Kidney tubule cell (primary cell): ENCODE measurements around the gene FOXI3.

Source experiments
- DNase-seq: peaks from one replicate; pipeline ENCODE4 v3.0.0-alpha.2; 2018; ENCODE audit warnings: low spot score

The FOXI3 gene

DNA sequence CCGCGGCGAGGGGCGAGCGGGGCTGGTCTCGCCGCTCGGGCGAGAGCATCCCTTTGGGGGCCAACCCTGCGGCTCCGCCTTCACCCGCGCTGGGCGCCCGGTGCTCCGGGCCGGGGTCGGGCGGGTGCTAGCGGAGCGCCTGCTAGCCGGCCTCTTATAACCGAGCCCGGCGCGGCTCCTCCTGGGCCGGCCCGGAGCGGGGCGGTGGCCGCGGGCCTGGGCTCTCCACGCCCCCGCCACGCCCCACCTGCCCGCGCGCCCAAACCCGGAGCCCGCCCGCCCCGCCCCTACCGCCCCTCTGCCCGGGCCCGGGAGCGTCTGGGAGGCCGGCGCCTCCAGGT, at the start of gene FOXI3:
FOXI3 (minus strand) TSS at position 129 of the 341 bp plus-strand sequence. CDS start 158 bp downstream, outside the sequence.
- DNase-seq: no peak

- DNase-seq: peak; percentile 22
These were observed 48.2 kb upstream of the FOXI3 start for GRCh38 chr2:88500691-88501090.

GRCh38 chr2:88499204-88499603, 46.7 kb upstream of the FOXI3 start:
- DNase-seq: no peak

DNA sequence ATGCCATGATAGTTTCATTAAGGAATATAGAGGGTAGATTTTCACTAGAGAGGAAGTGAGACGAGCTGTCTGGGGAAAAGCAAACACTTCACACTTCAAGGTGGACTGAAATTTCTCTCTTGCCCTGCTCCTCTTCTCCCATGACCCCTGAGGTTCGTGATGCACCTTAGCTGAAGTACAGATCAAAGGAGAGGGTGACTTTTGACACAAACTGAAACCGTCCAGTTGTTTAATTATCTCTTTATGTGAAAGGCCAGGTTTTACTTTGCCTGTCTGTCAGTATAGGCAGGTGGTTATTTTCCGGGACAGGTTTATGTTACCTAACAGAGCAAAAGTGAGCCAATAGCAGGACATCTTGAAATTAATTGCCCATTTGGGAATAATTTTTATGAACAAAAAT, 41.0 kb upstream of the FOXI3 start:
- no peak for DNase-seq

- DNase-seq: no peak
These were observed 39.5 kb upstream of the FOXI3 start for GRCh38 chr2:88492002-88492401.

DNA sequence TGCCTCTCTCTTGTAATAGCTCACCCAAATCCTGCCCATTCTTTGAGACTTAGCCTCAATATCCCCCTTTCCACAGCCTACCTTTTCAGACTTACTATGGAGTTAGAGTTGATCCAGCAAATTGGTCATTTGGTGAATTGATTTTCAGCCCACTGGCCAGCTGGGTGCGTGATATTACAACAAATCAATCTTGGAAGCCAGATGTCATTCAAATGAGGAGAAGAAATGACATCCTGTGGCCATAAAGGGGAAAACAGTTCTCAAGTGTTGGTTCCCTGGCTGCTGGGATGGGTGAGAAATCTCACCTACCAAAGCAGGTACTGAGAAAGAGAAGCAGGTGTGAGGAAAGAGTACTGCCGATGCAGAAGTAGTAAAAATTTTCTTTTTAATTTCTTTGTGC, 36.7 kb upstream of the FOXI3 start:
- no peak for DNase-seq

DNA sequence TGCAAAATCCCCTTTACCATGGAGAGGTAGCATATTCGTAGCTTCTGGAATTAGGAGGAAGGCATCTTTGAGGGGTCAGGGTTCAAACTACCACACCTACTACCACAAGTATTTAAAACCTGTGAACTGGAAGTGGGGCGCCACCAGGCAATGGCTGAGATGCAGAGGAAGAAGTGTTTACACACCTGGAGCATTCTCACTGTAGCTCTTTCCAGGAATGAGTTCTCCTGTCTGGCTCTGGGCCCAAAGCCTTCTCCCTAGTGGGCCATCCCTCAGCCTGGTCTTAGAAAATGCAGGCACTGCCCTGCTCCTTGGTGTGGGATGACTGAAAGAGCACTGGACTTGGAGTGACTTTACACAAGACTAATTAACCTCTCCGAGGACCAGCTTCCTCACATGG, 30.7 kb upstream of the FOXI3 start:
- no peak for DNase-seq

DNA sequence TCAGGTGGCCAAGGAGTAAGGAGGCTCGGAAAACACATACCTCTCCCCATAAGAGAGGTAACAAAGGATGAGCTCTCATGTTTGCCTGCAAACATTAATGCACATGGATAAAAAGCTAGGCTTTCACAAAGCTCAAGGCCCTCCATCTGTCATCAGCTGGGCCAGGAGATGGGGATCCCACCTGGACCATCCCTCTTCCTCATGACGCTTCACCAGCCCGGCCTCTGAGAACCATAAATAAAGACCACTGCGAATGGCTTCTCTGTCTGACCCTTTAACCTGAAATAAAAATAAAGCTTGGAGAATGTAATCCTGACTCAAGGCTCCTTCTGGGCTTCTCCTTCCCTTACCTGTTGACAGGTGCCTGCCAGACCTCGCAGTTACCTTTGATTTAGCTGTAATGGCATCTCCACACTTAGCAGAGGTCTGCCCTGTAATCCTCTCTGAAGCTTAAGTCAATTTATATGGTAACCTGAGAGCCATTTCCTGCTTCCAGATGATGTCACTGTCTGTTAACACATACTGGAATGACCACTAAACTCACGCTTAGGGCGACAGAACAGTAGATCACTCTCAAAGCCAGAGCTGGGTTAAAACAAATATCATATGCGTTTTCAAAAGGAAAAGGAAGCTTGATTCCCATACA, 29.3 kb upstream of the FOXI3 start:
- peak; percentile 64 for DNase-seq

- DNase-seq: no peak
These were observed 20.3 kb upstream of the FOXI3 start for GRCh38 chr2:88472811-88473210.

DNA sequence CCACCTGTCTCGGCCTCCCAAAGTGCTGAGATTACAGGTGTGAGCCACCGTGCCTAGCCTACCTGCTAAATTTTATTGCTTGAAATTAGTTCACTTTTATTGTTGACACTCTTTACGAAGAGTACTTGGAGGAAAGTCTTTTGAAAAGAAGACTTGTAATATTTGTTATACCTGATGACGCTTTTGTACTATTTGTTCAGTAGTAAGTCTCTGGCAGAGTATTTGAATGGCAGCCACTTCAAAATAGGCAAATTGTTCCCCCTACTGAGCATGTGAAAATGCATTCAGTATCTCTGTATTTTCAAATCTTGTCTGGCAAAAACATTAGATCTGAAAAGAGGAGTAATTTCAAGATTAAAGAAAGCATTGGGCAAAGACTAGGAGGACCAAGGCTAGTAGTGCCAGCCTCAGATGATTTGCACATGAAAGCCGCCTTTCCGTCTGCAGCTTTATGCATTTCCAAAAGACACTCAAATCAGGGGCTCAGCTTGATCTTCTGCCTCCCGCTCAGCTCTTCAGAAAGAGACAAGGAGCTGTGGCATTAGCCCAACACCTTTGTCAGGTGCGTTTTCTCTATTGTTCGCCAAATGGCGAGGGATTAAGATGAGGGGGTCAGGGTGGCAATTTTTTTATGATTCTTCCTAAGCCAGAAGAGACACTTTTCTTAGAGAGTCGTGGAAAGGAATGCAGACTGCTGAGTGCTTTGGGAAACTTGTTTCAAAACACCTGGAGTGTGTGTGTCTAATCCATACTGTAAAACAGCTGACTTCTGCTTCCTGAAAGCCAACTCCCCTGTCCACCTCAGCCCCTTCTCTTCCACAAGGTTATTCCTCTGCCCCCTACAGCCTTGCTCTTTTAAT, 18.8 kb upstream of the FOXI3 start:
- DNase-seq: no peak

GRCh38 chr2:88469202-88470114, 17.0 kb upstream of the FOXI3 start:
- no peak for DNase-seq

GRCh38 chr2:88464153-88464552, 11.7 kb upstream of the FOXI3 start:
- DNase-seq: no peak

DNA sequence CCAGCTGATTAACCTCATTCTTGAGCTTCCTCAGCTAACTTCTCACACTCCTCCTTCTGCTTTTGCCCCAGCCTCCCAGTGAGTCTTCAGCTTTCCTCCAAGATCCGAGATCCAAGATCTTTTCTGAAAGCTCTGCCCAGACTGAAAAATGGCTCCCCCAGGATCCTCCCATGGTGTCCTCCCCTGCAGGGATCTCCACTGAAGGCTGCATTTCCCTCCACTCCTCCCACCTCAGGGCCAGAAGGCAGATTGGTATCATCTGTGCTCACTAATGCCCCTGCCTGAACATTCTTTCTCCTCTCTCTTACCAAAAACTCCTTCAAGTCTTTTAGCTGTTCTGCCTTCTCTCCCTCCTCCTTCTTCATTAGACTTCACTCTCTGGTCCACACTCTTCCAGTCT, 6.1 kb upstream of the FOXI3 start:
- DNase-seq: no peak

GRCh38 chr2:88452980-88453582, 588 bp upstream of the FOXI3 start:
- DNase-seq: peak; percentile 12

DNA sequence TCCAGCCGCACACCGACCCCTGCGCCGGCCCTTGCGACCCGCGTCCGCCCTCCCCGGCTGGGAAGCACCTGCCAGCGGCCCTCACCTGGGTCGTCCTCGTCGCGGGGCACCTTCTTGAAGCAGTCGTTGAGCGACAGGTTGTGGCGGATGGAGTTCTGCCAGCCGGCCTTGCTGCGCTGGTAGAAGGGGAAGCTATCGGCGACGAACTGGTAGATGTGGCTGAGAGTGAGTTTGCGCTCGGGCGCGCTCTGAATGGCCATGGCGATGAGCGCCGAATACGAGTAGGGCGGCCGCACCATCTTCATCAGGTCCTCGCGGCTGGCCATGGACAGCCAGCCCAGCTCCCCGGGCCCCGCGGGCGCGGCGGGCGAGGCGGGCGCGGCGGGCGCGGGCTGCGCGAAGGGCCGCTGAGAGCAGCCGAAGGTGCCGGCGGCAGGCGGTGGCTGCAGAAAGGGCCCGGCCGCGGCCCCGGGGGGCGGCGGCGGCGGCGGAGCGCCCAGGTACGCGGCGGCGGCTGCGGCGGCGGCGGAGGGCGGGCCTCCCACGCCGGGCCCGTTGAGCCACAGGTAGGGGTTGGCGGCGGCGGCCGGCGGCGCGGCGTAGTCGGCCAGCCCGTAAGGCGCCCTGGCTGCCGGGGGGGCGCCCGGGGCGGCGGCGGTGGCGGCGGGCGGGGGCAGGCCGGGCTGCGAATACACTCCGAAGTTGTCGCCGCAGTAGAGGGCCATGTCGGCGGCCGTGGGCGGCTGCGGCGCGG, 505 bp downstream of the FOXI3 start:
- DNase-seq: no peak

DNA sequence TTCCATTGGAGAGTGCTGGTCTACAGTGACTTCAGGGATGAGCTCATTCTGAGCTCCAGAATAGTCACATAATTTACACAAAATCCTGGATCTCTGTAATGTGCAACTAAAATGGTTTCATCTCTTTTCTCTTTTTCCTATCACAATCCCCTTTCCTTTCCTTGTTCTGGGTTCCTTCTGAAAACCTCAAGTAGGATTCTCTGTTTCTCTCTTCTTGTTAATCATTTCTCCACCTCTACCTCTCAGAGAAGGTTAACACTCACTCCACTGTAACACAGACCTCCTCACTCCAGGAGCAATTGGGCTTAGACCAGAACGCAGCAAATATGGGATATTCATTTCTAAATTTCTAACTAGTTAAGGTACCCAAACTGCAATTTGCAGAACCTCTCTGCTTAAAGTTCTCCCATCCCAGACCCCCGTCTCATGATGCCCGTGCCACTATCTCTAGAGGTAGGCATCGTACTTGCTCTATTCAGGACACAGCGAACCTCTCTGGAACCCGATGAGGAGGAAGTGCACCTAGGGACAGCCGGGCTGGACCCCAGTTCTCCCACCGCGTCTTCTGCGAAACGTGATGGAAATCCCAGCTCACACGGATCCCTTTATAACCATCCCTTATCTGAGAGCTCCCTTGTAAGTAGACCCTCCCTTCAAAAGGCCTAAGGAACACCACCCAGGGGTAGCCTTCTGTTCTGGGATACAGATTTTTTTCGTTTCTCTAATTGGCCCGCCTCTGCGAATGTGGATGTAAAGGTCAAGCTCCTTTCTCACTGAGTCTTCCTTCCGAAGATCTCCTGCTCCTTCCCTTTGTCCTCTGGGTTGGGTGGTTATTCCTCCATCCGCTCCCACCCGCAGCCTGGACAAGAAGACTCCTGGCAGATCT, 1.3 kb downstream of the FOXI3 start:
- DNase-seq: no peak

DNA sequence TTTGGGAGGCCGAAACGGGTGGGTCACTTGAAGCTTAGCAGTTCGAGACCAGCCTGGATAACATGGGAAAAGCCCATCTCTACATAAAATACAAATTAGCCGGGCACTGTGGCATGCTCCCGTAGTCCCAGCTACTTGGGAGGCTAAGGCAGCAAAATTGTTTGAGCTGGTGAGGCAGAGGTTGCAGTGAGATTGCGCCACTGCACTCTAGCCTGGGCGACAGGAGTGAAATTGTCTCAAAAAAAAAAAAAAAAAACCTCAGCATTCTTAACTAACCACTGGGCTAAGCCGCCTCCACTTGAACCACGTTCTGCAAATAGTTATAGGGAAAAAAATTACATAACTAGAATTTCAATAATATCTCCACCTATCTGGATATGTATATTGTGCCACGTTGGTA, 2.3 kb downstream of the FOXI3 start:
- no peak for DNase-seq

GRCh38 chr2:88448248-88448647, 4.2 kb downstream of the FOXI3 start:
- no peak for DNase-seq

- no peak for DNase-seq
These were observed 9.0 kb downstream of the FOXI3 start for GRCh38 chr2:88443353-88443938.

DNA sequence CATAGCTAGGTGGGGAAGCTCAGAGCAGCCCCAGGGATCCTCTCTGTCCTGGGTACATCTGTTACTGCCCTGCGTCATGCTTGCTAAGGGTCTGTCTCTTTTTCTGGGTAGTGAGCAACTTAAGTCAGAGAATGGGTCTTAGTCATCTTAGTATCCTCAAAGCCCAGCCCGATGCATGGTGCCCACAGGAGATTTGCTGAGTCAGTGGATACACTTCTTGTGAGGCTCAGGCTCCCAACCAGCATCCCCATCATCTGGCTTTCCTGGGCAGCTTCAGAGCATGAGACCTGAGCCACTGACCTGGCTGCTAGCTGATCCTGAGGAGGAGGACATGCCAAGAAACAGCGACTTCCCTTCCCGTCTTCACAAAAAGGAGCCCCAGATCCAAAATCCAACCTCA, 10.0 kb downstream of the FOXI3 start:
- DNase-seq: no peak
